Urinary bladder (tissue), 4 donors: ENCODE data around the gene CLBA1. TPM values are rescaled to one million over a fixed set of nuclear protein-coding genes. Genes with fewer than 3 reads are reported as not detected.
A peak's percentile ranks its signal among the peaks of the same experiment; 100 is the strongest.

Experiments used
- DNase-seq: peaks from one replicate; pipeline ENCODE4 v3.0.0-alpha.2; 2015; ENCODE audit errors: extremely low spot score
- H3K27ac ChIP-seq: one replicate; pipeline ENCODE4 v1.5.1; 2013; ENCODE audit warnings: low read depth, mild to moderate bottlenecking, moderate library complexity
- H3K36me3 ChIP-seq: one replicate; pipeline ENCODE4 v1.6.1; 2013; ENCODE audit warnings: mild to moderate bottlenecking, moderate library complexity; ENCODE audit not compliant: insufficient read depth
- H3K4me1 ChIP-seq: one replicate; pipeline ENCODE4 v1.6.1; 2013; ENCODE audit warnings: mild to moderate bottlenecking, moderate library complexity; ENCODE audit not compliant: insufficient read depth
- H3K4me3 ChIP-seq: one replicate; pipeline ENCODE4 v1.5.1; 2013; ENCODE audit warnings: low read depth, low read length
- WGBS: extraction: QIAGEN DNeasy Blood & Tissue Kit; methylation state at CpG from one replicate; pipeline ENCODE4 v1.1.7; 2013; 5-methylcytosine and 5-hydroxymethylcytosine counted together
- polyA plus RNA-seq: library from polyadenylated mRNA; stranded (reverse); fragments of 200-250 nt; gene quantifications from one replicate; pipeline ENCODE4 v1.2.3, GENCODE V29; 2013
- total RNA-seq: library from RNA; depleted of rRNA; stranded (reverse); fragments of >200 nt; gene quantifications from one replicate; pipeline ENCODE4 v1.2.3, GENCODE V29; 2014
- donor health status: healthy with polysubstance abuse.
- donor health status: healthy.

The CLBA1 gene
- total and polyA plus RNA-seq, 2 donors = 4.7 to 10.1 TPM

DNA sequence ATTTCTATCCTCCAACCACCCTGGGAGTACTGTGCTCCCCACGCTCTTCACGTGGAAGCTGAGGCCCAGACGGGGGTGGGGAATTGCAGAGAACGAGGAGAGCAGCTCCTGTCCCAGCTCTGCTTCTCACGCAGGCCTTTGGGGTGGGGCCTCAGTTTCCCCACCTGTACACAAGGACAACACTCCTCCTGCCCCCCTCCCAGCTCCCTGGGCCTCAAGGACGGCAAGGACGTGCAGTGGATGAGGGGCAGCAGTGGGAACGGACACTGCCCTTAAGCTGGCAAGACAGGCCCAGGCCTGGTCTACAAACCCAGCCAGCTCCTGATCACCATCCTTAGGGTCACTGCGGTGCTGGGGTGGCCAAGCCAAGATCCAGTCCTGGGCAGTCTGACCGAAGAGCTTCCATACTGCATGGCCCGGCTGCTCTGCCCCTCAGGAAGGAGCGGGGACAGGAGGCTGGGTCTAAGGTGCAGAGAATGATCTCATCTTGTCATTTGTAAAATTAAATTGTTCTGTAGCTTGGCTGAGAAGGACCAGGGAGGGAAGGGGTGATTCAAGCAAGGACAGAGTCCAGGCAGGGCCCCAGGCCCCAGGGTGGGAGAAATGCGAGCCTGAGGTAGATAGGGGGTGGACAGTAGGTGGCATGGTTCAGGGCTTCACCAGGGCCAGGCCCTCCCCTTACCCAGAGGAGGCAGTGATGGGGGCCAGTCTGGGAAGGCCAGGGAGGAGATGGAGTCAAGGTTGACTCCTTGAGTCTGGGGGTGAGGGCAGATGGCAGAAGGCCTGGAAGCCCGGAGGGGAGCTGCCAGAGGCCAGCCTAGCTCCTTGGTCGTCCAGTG lies 1.3 kb upstream of the CLBA1 start:
- no peak for DNase-seq
- no peak overlapping the region for H3K27ac ChIP-seq
- no peak overlapping the region for H3K4me3 ChIP-seq
- no peaks in the 10 kb centered on the region for H3K36me3 ChIP-seq
- peaks cover 2% of the 10 kb centered on the region for H3K4me1 ChIP-seq
- 88% methylated on average over 15 of the region's 15 CpGs for WGBS

DNA sequence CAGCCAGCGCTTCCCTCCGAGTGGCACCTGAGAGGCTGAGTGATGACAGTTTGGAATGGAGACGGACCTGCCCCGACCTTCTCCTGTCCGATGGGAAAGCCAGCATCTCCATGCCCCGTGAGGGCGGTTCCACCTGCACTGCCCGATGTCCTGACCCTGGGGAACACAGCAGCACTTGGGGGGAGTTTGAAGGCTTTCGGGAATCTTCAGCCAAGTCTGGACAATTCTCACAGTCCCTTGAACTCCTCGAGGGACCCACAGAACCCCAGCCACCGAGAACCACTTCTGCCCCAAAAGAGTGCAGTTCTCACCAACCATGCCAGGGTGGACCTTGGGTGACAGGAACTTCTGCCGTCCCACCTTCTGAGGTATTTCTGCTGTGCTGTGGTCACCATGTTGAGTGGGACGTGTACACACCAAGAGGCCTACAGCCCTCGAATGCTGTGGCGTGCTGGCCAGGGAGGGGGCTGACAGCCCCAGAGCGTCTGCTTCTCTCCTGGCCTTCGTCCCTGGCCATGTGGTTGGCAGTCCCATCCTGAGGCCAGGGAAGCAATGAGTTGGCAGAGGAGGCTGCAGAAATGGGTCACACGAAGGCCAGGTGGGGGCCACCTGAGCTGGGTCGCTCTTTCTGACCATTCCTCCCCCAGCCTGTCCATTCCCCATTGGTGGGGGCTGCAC lies 1.0 kb downstream of the CLBA1 start:
- Histone ChIP-seq H3K27ac (no peak overlapping the region), H3K4me1 (peaks cover 2% of the 10 kb centered on the region), H3K4me3 (peak overlapping the region; percentile 80), H3K36me3 (no peaks in the 10 kb centered on the region)
- no peak for DNase-seq
- 65% methylated on average over 19 of the region's 19 CpGs for WGBS

DNA sequence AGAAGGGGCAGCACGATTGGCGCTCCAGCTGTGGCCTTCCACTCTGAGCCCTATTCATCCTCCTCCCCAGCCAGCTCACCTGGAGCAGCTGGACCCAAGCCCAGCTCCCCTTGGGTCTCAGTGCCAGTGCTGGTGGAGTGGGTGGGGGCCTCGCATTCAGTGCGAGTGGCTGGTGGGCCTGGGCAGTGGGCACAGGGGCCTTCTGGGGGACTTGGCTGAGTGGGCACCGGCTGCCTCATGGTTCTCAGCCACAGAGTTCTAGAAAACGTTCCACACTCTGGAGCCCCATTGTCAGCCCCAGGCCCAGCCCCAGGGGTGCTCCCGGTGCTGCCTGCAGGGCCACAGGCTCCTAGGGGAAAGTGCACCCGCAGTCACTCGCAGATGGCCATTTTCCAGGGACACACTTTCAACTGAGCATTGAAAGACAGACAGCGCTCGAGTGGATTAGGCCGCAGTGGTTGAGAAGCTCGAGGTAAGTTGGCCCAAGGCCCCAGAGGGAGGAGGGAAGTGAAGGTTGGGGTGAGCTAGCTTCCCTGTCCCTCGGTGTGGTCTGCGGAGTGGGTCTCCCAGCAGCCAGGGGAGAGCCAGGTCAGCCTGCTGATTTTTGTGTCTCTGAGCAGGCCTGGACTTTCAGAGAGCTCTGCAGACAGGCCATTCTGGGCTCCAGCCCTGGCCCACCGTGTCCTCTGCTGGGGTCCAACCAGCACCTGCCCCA lies 3.8 kb downstream of the CLBA1 start:
- DNase-seq = no peak
- H3K27ac ChIP-seq = no peak overlapping the region
- no peak overlapping the region for H3K4me3 ChIP-seq
- 91% methylated on average over 16 of the region's 16 CpGs for WGBS
- peaks cover 2% of the 10 kb centered on the region for H3K4me1 ChIP-seq
- no peaks in the 10 kb centered on the region for H3K36me3 ChIP-seq

DNA sequence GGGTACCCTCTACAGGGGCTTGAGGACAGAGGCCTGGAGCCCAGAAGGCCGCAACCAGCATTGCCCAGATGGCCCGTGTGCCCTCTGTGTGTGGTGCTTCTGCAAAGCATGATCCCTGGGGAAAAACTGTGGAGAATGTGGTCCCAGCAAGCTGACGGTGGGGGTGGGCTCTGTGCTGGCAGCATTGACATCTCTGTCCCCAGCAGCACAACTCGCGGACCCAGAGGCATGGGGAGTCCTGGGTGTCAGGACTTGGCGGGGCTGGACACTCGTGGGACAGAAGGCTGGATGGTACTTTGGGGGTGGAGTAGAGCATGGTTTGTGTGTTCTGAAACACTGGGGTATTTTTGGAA lies 4.3 kb downstream of the CLBA1 start:
- H3K36me3 ChIP-seq = no peaks in the 10 kb centered on the region
- H3K4me1 ChIP-seq = peaks cover under 1% of the 10 kb centered on the region
- no peak for DNase-seq
- WGBS = 93% methylated on average over 7 of the region's 7 CpGs
- no peak overlapping the region for H3K4me3 ChIP-seq
- H3K27ac ChIP-seq = no peak overlapping the region

DNA sequence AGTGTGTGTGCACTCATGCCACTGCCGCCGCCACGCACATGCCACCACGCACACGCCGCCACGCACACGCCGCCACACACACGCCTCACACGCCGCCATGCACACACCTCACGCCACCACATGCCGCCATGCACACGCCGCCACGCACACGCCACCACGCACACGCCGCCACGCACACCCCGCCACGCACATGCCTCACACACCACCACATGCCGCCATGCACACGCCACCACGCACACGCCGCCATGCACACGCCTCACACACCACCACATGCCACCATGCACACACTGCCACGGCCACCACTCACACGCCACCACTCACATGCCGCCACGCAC lies 6.3 kb downstream of the CLBA1 start:
- Histone ChIP-seq H3K4me3 (no peak overlapping the region), H3K36me3 (no peaks in the 10 kb centered on the region), H3K27ac (no peak overlapping the region), H3K4me1 (no peaks in the 10 kb centered on the region)
- DNase-seq = no peak
- WGBS = 99% methylated on average over 34 of the region's 34 CpGs

DNA sequence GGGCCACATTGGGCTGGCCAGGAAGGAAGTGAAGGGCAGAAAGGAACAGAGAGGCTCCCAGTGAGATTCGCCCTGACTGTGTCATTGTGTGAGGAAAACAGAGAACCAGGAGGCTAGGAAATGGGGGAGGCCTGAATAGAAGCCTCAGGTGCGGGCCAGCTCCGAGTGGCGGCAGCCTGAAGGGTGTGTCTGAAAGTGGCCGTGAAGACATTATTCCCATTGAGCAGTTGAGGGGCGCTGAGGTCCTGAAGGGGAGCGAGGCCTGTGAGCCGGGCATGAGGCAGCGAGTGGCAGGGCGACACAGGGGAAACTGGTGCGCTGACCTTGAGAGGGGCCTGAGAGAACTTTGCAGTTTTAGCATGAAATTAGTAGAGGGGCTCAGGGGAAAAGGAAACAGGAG lies 6.9 kb downstream of the CLBA1 start:
- H3K4me3 ChIP-seq = no peak overlapping the region
- WGBS = 91% methylated on average over 11 of the region's 11 CpGs
- H3K36me3 ChIP-seq = no peaks in the 10 kb centered on the region
- H3K4me1 ChIP-seq = no peaks in the 10 kb centered on the region
- DNase-seq = no peak
- no peak overlapping the region for H3K27ac ChIP-seq

DNA sequence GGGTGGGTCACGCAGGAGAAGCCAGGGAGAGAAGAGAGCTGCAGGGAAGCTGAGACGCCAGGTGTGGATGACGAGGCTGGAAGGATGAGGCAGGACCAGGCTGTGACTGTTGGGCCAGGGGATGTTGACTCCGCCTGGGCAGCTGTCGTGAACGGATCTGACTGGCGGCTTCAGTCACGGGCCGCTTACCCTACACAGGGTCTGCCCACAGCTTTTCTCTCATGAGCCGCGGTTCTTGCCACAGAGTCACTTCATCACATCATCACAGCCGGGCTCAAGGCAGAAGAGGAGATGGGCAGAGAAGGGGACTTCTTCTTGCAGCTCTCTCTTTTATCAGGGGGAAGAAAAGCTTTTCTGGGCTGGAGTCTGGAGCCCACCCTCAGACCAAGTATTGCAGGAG lies 7.7 kb downstream of the CLBA1 start:
- WGBS = 92% methylated on average over 12 of the region's 12 CpGs
- no peak overlapping the region for H3K4me3 ChIP-seq
- H3K27ac ChIP-seq = no peak overlapping the region
- no peaks in the 10 kb centered on the region for H3K4me1 ChIP-seq
- no peaks in the 10 kb centered on the region for H3K36me3 ChIP-seq
- no peak for DNase-seq

DNA sequence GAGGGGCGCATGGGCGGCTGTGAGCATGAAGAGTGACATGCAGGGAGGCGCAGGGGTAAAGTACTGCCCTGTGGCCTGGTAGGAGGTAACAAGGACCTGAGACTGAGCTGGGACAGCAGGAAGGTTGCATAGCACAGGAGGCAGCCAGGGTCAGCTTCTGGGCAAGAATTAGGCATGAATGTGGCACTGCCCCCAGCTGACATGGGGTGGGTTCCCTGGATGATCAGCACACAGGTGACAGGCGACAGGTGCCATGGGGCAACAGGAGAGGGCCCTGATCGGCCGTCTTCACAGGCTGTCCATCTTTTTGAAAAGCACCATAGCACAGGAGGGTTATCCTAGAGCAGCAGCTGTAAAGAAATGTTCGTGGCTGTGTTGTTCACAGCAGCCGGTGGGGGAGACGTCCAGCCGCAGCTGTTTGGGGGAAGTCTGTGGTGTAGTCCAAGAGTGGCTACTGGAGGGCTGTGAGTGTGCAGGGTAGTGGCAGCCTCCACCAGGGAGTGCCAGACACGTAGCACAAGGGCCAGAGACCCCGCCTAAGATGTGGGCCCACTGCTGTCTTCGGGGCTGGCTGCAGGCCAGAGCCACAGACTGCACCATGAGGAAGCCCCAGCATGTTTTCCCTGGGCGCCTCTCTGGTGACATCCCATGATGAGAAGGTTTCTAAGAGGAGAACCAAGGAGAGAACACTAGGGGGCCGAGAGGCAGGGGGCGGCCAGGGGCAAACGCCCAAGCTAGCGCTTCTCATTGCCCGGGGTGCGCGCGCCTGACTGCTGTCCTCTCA lies 8.4 kb downstream of the CLBA1 start:
- no peak overlapping the region for H3K27ac ChIP-seq
- H3K4me1 ChIP-seq = no peaks in the 10 kb centered on the region
- no peak overlapping the region for H3K4me3 ChIP-seq
- 82% methylated on average over 22 of the region's 22 CpGs for WGBS
- no peaks in the 10 kb centered on the region for H3K36me3 ChIP-seq
- no peak for DNase-seq

DNA sequence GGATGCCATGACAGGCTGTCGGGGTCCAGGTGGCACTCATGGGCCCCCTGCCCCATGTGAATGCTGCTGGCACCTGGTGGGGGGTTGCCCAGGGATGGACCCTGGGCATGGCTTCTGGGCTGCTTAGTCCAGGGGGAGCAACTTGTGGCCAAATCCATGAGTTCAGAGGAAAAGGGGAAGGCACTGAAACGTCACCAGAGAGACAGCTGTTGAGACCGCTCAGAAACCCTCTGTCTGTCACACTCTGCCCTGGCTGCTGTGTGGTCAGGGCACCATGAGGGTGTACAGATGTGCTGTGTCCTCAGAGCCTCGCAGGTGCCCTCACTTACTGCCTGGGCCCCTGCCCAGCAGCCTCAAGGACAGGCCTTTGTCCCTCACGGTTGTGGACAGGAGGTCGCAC lies 9.4 kb downstream of the CLBA1 start:
- H3K4me3 ChIP-seq = no peak overlapping the region
- no peaks in the 10 kb centered on the region for H3K4me1 ChIP-seq
- 90% methylated on average over 6 of the region's 6 CpGs for WGBS
- H3K27ac ChIP-seq = no peak overlapping the region
- DNase-seq = no peak
- no peaks in the 10 kb centered on the region for H3K36me3 ChIP-seq

DNA sequence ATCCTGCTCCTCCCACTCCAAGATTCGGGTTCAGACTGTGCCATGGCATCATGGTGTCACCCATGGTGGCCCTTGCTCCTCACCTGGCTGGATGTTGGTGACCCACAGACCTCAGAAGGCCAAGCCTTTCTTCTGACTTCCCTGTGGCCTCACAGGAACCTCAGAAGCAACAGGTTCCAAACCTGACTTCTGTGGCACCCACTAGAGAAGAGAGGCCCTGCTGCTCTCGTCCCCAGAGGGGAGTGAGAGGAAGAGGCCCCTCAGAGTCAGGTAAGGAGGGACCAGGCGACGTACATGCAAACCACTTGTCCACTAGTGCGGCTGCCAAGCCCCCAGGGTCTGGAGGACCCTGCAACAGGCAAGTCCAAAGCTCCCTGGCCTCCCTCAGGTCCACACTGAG lies 10.4 kb downstream of the CLBA1 start:
- H3K36me3 ChIP-seq = no peaks in the 10 kb centered on the region

DNA sequence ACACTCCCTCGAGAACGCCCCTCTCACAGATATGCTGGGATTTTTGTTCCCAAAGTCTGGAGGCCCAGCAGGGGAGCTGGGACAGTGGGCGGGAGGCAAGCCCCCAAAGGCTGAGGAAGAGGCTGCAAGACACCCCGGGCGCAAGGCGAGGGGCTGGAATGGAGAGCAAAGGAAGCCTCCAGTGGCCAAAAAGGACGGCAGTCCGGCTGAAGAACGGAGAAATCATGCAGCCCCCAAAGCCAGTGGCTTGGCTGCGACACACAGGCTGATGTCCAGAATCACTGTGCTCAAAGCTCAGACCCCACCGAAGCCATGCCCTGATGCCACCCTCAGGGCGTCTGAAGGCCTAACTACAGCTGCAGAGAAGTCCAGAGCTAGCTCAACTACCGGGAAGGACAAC lies 10.9 kb downstream of the CLBA1 start:
- no peaks in the 10 kb centered on the region for H3K36me3 ChIP-seq
- WGBS = 85% methylated on average over 13 of the region's 13 CpGs

More for the DNA sequence above, 10.4 kb downstream of the CLBA1 start:
- Histone ChIP-seq H3K4me1 (no peaks in the 10 kb centered on the region), H3K4me3 (no peak overlapping the region), H3K27ac (no peak overlapping the region)
- WGBS = 93% methylated on average over 5 of the region's 5 CpGs
- DNase-seq = no peak

DNA sequence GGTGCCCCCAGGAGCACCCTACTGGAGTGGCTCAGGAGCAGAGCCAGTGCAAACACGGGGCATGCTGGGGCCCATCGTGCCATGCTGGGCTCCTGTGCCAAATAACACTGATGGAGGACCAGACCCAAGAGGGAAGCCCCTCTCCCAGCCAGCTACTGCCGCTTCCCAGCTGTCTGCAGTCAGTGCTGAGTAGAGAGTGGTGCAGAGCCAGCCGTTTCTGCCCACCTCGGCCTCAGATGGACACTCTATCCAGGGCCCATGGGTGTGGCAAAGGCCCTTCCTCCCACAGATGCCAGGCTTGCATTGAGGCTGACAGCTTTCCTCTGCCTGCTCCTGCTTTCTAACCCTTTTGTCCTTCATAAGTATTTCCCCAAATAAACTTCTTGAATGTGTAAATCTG lies 13.2 kb downstream of the CLBA1 start:
- Histone ChIP-seq H3K4me1 (no peaks in the 10 kb centered on the region), H3K27ac (no peak overlapping the region), H3K4me3 (no peak overlapping the region), H3K36me3 (no peaks in the 10 kb centered on the region)
- no peak for DNase-seq
- WGBS = 94% methylated on average over 5 of the region's 5 CpGs

More for the DNA sequence above, 10.9 kb downstream of the CLBA1 start:
- no peaks in the 10 kb centered on the region for H3K4me1 ChIP-seq
- no peak for DNase-seq
- H3K4me3 ChIP-seq = no peak overlapping the region
- no peak overlapping the region for H3K27ac ChIP-seq

DNA sequence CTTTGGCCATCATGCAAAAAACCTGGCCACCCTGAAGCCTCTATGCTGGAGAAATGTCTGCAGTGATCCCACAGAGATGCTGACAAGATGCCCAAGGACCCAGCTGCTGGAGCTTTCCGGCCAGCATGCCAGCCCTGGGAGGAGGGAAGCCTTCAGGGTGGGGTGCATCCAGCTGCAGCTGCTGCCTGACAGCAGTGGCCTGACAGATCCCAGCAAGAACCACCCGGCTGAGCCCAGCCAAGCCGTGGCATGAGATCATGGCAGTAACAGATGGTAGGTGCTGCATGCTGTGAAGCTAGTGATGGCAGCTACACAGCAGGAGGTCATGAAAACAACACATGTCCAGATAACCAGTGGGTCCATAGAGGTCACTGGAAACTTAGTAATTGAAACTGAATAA lies 13.8 kb downstream of the CLBA1 start:
- Histone ChIP-seq H3K4me3 (no peak overlapping the region), H3K27ac (no peak overlapping the region), H3K36me3 (no peaks in the 10 kb centered on the region), H3K4me1 (no peaks in the 10 kb centered on the region)
- no peak for DNase-seq
- 96% methylated on average over 3 of the region's 3 CpGs for whole genome bisulfite sequencing
